Fibroblast of skin of right biceps (primary cell): ENCODE results near the gene PKMYT1.

Source experiments
- DNase-seq: peaks from one replicate; pipeline ENCODE4 v3.0.0-alpha.2; 2013

The PKMYT1 gene

GRCh38 chr16:2992383-2993081 is 12.3 kb upstream of the PKMYT1 start:
- no peak for DNase-seq

- no peak for DNase-seq
These were observed 11.5 kb upstream of the PKMYT1 start for GRCh38 chr16:2991566-2992261.

GRCh38 chr16:2990891-2991290 is 10.6 kb upstream of the PKMYT1 start:
- DNase-seq = no peak

DNA sequence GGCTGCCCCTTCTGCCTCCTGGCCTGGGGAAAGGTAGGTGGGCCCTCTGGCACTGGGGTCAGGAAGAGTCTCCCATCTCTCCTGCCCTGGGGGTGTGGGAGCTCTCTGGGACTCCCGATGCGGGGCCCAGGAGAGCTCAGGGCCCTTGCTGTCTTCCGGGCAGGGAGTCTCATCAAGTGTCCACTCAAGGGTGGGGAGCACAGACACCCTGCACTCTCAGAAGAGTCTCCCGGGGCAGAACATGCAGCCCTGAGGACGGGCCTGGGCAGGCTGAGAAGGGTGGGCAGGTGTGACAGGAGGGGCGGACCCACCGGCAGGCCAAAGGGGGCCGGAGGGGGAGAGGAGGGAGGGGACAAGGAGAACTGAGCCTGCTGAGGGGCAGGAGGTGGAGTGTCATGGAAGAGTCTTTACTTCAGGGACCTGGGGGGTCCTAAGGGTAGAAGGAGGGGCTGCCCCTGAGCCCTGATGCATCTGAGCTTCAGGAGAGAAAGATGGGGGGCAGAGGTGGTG is 8.4 kb upstream of the PKMYT1 start:
- DNase-seq = no peak

GRCh38 chr16:2987833-2988232 is 7.6 kb upstream of the PKMYT1 start:
- DNase-seq = peak; percentile 36

DNA sequence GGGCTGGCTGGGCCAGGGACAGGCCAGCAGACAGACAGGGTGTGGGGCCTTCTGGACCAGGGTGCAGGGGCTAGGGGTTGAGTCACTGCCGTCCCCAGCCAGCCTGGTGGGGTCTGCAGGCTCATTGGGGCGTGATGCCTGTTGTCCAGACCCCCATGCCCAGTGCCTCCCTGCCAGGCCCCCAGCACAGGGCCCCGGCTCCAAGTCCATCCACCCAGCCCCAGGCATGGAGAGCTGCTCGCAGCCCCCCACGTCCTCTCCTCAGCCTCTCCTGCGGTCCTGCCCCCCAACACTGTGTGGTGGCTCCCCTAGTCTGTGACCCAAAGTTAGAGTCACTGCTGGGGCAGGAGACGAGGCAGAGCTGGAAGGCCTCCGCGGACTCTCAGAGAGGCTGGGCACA is 7.0 kb upstream of the PKMYT1 start:
- no peak for DNase-seq

DNA sequence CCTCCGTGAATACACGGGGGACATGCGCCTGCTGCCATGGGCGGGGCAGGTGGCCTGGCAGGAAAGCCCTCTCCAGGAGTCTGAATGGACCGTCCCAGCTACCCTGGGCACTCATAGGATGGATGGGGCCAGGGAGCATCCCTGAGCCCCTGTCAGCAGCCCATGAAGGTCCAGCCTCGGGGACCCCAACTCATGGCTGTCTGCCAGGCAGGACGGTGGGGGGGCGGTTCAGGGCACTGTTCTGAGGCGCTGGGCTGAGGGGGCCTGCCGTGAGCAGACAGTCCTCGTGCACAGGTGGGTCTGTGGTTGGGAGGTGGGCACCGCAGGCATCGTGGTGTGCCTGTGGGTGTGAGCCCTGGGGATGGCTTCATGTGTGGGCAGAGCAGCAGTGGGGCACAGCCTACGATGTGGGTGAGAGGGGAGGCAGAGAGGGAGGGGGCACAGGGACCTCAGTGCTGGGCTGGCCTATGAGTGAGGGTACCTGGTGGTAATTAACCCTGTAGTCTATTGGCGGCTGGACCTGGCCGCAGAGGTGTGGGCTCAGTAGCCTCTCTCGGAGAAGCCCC is 6.5 kb upstream of the PKMYT1 start:
- DNase-seq = no peak

GRCh38 chr16:2985893-2986355 is 5.7 kb upstream of the PKMYT1 start:
- DNase-seq = no peak

DNA sequence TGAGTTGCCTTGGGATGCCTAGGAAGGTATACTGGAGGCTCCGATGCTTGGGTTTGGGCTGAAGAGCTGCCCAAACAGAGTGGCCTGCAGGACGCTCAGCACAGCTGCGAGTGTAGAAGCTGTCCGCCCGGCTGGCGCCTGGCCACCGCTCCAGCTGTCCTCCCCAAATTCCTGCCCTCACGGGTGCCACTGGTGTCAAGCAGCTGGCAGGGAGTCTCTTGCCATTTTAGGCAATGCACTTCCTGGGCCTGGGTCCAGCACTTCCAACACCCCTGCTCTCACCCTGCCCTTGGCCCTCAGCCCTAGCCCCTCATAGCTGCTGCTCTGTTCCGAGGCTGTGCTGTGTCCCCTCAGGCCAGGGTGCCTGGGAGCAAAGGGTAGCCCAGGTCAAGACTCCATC is 5.2 kb upstream of the PKMYT1 start:
- DNase-seq = no peak

- peak; percentile 81 for DNase-seq
These were observed 3.5 kb upstream of the PKMYT1 start for GRCh38 chr16:2983706-2984136.

DNA sequence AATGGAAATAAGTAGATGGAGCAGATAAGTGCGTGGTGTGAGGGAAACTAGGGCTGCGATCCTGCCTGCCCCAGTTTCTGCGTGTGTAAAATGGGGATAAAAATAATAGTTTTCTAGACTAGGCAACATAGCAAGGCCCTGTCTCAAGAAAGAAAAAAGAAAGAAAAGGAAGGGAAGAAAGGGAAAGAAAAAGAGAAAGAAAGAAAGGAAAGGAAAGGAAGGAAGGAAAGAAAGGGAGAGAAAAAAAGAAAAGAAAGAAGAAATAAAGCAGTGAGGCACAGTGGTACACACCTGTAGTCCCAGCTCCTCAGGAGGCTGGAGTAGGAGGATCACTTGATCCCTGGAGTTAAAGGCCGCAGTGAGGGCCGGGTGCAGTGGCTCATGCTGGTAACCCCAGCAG is 2.2 kb upstream of the PKMYT1 start:
- DNase-seq = no peak

- DNase-seq = no peak
These were observed 1.6 kb upstream of the PKMYT1 start for GRCh38 chr16:2981899-2982250.

- no peak for DNase-seq
These were observed 1.1 kb upstream of the PKMYT1 start for GRCh38 chr16:2981177-2981898.

DNA sequence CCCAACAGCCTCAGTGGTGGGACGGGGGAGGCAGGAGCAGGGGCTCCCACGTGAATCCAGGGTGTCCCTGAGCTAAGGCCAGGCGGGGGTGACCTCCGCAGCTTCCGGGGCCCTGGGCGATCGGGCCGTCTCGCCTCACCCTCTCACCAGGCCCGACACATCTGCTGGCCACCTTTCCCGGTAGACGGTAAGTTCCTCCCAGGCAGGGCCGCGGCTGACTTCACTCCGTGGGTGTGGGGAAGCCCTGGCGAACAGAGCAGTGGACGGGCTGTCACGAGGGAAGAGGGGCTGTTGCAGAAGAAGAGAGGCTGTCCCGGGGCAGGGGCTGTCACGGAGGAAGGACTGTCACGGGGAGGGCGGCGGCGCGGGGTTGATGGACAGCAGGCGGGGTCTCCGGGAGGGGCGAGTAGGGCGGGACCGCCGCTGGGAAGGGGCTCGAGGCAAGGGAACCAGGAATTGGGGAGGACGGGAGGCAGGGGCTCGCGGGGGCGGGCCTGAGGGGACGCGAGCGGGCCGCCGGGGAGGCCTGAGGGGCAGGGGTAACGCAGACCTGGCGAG is 498 bp downstream of the PKMYT1 start:
- no peak for DNase-seq

- no peak for DNase-seq
These were observed 2.8 kb downstream of the PKMYT1 start for GRCh38 chr16:2977440-2977839.

GRCh38 chr16:2976673-2977072 is 3.6 kb downstream of the PKMYT1 start:
- no peak for DNase-seq

GRCh38 chr16:2976201-2976600 is 4.0 kb downstream of the PKMYT1 start:
- DNase-seq = no peak

- DNase-seq = no peak
These were observed 5.0 kb downstream of the PKMYT1 start for GRCh38 chr16:2975161-2975795.

DNA sequence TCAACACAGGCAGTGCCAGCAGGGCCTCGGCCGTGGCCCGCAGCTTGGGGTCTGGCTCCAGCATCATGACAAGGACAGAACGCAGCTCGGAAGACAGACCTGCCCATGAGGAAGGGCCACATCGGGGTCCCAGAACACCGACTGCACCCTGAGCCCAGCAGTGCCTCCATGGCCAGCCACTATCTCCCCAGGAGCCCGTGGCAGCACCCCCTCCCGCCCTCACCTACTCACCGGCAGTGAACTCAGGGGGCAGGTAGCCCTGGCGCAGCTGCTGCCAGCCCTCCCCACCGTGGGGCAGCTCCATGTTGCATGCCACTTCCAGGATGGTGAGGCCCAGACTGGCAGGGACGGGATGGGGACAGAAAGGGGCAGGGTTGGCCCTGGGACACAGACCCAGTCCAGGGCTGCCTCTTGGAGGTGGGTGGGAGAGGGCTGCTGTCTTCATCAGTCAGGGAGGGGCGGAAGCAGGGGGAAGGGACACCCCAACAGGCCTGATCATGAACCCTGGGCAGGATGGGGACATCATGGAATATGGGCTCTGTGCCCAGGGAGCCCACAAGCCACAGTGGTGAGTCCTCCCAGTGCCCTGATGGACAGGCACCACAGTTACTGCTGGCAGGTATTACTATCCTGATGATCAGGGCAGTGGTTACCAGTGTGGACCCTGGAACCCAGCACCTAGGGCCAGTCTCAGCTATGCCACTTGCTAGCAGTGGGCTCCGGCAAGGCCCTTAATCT is 5.8 kb downstream of the PKMYT1 start:
- no peak for DNase-seq

- DNase-seq = no peak
These were observed 6.5 kb downstream of the PKMYT1 start for GRCh38 chr16:2973605-2974318.

- no peak for DNase-seq
These were observed 7.2 kb downstream of the PKMYT1 start for GRCh38 chr16:2973093-2973492.
